AG10803 (cell line): ENCODE measurements around the gene MINAR1.
A peak's percentile ranks its signal among the peaks of the same experiment; 100 is the strongest.

Source experiments
- DNase-seq: peaks from one replicate; pipeline ENCODE4 v3.0.0; 2010; ENCODE audit warnings: low read depth
- H3K4me3 ChIP-seq: 2 replicates; pipeline ENCODE4 v1.5.1; 2011; ENCODE audit warnings: mild to moderate bottlenecking, low read length, control low read depth
- TF ChIP-seq, protein P1 (sequence below): conservative IDR thresholded peaks from 2 replicates; pipeline ENCODE4 v1.5.1; 2011; ENCODE audit warnings: mild to moderate bottlenecking, low read length, control low read depth, inconsistent platforms

MINAR1 gene

GRCh38 chr15:79431636-79432344 is at the start of gene MINAR1:
Gene MINAR1, plus strand, starts transcription at chr15:79432336. Its CDS starts 23,812 bp downstream, at chr15:79456148.
- DNase-seq = peak; percentile 50
- TF ChIP-seq, protein P1, sequence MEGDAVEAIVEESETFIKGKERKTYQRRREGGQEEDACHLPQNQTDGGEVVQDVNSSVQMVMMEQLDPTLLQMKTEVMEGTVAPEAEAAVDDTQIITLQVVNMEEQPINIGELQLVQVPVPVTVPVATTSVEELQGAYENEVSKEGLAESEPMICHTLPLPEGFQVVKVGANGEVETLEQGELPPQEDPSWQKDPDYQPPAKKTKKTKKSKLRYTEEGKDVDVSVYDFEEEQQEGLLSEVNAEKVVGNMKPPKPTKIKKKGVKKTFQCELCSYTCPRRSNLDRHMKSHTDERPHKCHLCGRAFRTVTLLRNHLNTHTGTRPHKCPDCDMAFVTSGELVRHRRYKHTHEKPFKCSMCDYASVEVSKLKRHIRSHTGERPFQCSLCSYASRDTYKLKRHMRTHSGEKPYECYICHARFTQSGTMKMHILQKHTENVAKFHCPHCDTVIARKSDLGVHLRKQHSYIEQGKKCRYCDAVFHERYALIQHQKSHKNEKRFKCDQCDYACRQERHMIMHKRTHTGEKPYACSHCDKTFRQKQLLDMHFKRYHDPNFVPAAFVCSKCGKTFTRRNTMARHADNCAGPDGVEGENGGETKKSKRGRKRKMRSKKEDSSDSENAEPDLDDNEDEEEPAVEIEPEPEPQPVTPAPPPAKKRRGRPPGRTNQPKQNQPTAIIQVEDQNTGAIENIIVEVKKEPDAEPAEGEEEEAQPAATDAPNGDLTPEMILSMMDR = peak; percentile 9; the same call in 1 of the 2 replicates
- H3K4me3 ChIP-seq = peak within 1 kb of the TSS; percentile 62

GRCh38 chr15:79394231-79394630 is 37.9 kb upstream of the MINAR1 start:
- peak; percentile 57 for DNase-seq
- H3K4me3 ChIP-seq = no peak overlapping the region
- TF ChIP-seq, protein P1 = no peak

DNA sequence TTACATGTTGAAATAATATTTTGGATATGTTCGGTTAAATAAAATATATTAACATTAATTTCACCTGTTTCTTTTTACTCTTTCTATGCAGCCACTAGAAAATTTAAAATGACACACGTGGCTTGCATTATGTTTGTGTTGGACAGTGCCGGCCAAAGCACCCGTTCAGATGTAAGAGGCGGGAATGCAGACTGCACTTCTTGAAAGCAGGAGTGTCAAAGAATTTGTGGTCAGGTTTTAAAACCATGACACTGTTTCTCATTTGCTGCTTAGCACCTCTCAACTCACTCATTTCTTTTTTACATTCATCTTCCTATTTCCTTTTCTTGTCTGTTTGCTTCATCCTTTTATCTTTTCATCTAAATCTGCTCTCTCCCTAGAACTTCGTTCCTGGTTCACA is 35.3 kb upstream of the MINAR1 start:
- DNase-seq = peak; percentile 42
- no peak overlapping the region for H3K4me3 ChIP-seq
- TF ChIP-seq, protein P1 = peak; percentile 22; the same call in 1 of the 2 replicates

DNA sequence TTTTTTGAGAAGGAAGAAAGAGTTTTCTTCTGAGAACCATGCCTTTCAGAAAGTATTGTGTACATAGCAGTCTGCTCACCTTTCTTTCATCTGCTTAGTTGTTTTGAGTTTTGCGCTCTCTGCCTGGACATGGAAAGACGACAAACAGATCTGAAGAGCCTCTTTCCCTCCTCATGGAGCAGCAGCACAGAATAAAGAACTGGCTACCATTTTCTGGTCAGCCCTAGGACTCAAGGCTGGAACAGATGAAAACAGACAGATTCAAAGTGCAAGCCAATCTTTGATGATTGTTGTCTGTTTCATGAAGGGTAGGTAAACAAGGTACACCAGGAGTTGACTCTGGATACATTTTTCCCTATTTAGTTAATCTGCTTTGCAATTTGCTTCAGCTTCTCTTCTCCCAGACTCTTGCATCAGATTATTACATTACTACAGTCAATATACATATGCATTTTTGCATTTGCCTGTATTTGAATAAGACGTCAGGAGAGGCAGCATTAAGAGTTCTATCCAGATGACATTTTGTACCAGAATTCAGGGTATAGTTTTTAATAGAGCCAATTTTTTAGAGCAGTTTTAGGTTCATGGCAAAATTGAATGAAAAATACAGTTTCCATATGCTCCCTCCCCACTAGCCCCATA is 34.7 kb upstream of the MINAR1 start:
- TF ChIP-seq, protein P1 = no peak
- DNase-seq = no peak
- H3K4me3 ChIP-seq = no peak overlapping the region

DNA sequence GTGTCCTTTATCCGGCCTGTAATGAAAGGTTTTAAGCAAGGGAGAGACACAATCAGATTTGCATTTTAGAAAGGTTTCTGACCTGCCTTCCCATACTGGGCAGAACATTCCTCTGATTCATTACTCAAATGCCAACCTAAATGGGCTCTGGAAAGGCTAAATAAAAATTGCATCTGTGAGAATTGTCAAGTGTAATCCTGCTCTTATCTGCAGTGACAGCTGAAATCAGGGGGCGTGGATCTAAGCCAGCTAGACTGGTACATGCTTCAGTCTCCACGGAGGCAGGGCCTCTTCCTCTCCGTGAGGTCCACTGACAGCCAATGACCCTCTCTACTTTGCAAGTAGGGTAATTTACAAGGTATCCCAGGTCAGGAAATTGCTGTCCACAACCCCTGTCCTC is 32.5 kb upstream of the MINAR1 start:
- TF ChIP-seq, protein P1 = no peak
- no peak for DNase-seq
- no peak overlapping the region for H3K4me3 ChIP-seq

DNA sequence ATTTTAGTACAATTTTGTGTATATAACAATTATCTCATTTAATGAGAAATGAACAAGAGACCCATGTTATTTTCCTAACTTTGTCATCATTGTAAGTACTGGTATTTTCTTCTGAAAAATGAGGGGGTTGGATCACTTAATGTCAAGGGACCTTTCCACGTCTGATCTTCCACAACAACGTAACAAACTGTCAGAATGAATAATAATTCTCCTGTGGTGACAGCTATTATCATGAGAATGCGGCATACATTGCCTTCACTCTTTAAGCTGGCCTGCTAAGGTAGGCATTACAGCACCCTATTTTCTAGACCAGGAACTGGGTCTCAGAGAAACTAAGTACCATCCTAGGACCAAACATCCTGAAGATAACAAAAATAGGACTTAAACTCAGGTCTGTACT is 31.5 kb upstream of the MINAR1 start:
- no peak for DNase-seq
- TF ChIP-seq, protein P1 = no peak
- H3K4me3 ChIP-seq = no peak overlapping the region

DNA sequence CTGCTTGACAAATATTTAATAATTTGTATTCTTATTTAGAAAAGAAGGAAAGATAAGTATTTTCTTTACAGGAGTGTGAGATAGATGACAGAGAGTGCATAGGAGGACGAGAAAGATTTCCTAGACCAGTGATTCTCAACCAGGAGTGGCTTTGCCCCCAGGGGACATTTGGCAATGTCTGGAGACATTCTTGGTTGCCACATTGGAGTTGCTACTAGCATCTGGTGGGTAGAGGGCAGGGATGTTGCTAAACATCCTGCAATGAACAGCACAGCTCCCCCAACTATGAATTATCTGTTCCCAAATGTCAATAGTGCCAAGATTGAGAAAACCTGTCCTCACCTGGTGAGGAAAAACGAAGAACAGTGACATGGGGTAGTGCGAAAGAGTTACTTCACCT is 30.8 kb upstream of the MINAR1 start:
- TF ChIP-seq, protein P1 = no peak
- H3K4me3 ChIP-seq = no peak overlapping the region
- peak; percentile 11 for DNase-seq
